Chondrocyte (in vitro differentiated cells): Measurements from ENCODE around the gene AFAP1L1. TPM values are rescaled to one million over a fixed set of nuclear protein-coding genes. Genes with fewer than 3 reads are reported as not detected.

ENCODE experiments used
- DNase-seq: peaks from one replicate; pipeline ENCODE4 v3.0.0; 2021; ENCODE audit warnings: mixed read lengths, low spot score
- H3K27ac Mint-ChIP-seq: one replicate; pipeline ENCODE4 v1.8.0; 2021; ENCODE audit warnings: mild to moderate bottlenecking, moderate library complexity, mixed read lengths; ENCODE audit not compliant: unreplicated experiment
- H3K27me3 Mint-ChIP-seq: 2 replicates; pipeline ENCODE4 v1.8.0; 2021; ENCODE audit warnings: low read depth, mixed read lengths
- H3K36me3 Mint-ChIP-seq: 2 replicates; pipeline ENCODE4 v1.8.0; 2021; ENCODE audit warnings: low read depth, mixed read lengths
- H3K4me1 Mint-ChIP-seq: 2 replicates; pipeline ENCODE4 v1.8.0; 2021; ENCODE audit warnings: low read depth, mild to moderate bottlenecking, mixed read lengths
- H3K4me3 Mint-ChIP-seq: one replicate; pipeline ENCODE4 v1.8.0; 2021; ENCODE audit warnings: mild to moderate bottlenecking, moderate library complexity, mixed read lengths; ENCODE audit not compliant: unreplicated experiment
- H3K9me3 Mint-ChIP-seq: 2 replicates; pipeline ENCODE4 v1.8.0; 2021; ENCODE audit warnings: low read depth, mixed read lengths
- CTCF ChIP-seq: fragments of 200-600 bp; sonication (generic); IDR thresholded peaks from 2 replicates; pipeline ENCODE4 v1.5.0; 2021; ENCODE audit warnings: antibody characterized with exemption, mild to moderate bottlenecking, moderate library complexity
- total RNA-seq: library from RNA; stranded (reverse); gene quantifications from 3 replicates; pipeline ENCODE4 v1.2.1, GENCODE V29; 2021

AFAP1L1 gene
- total RNA-seq, 1 donor from 2014 or later: 8.3 TPM

- Mint-ChIP-seq H3K4me1 (no peaks in the 10 kb centered on the region), H3K36me3 (no peaks in the 10 kb centered on the region), H3K27me3 (peaks cover 5% of the 10 kb centered on the region), H3K27ac (no peak overlapping the region), H3K9me3 (no peaks in the 10 kb centered on the region), H3K4me3 (no peak overlapping the region)
- TF ChIP-seq CTCF: no peak
- DNase-seq: no peak
These were observed 23.5 kb downstream of the AFAP1L1 start for GRCh38 chr5:149294872-149295829.

- Mint-ChIP-seq H3K4me3 (no peak overlapping the region), H3K4me1 (no peaks in the 10 kb centered on the region), H3K9me3 (no peaks in the 10 kb centered on the region), H3K27me3 (peaks cover 5% of the 10 kb centered on the region), H3K36me3 (no peaks in the 10 kb centered on the region), H3K27ac (no peak overlapping the region)
- TF ChIP-seq CTCF: no peak
- no peak for DNase-seq
These were observed 25.8 kb downstream of the AFAP1L1 start for GRCh38 chr5:149297340-149298025.

- Mint-ChIP-seq H3K9me3 (no peaks in the 10 kb centered on the region), H3K4me1 (no peaks in the 10 kb centered on the region), H3K27me3 (peaks cover 5% of the 10 kb centered on the region), H3K4me3 (no peak overlapping the region), H3K27ac (no peak overlapping the region), H3K36me3 (no peaks in the 10 kb centered on the region)
- TF ChIP-seq CTCF: no peak
- DNase-seq: no peak
These were observed 26.5 kb downstream of the AFAP1L1 start for GRCh38 chr5:149298163-149298562.

GRCh38 chr5:149298842-149299404 lies 27.3 kb downstream of the AFAP1L1 start:
- Mint-ChIP-seq H3K9me3 (no peaks in the 10 kb centered on the region), H3K4me1 (no peaks in the 10 kb centered on the region), H3K36me3 (no peaks in the 10 kb centered on the region), H3K27ac (no peak overlapping the region), H3K27me3 (peaks cover 5% of the 10 kb centered on the region), H3K4me3 (no peak overlapping the region)
- DNase-seq: no peak
- TF ChIP-seq CTCF: no peak

GRCh38 chr5:149299451-149300054 lies 27.9 kb downstream of the AFAP1L1 start:
- H3K27ac Mint-ChIP-seq: no peak overlapping the region
- H3K36me3 Mint-ChIP-seq: no peaks in the 10 kb centered on the region
- H3K4me1 Mint-ChIP-seq: no peaks in the 10 kb centered on the region
- peaks cover 5% of the 10 kb centered on the region for H3K27me3 Mint-ChIP-seq
- DNase-seq: no peak
- no peak overlapping the region for H3K4me3 Mint-ChIP-seq
- H3K9me3 Mint-ChIP-seq: no peaks in the 10 kb centered on the region
- no peak for TF ChIP-seq CTCF
